DMS153 treated with DMSO at 0.1 percent for 48 hours (cell line): ENCODE results near the gene CDK5R1.

Source experiments
- DNase-seq: peaks from one replicate; lab custom pipeline; 2025; ENCODE audit not compliant: unreplicated experiment; lab: John Stamatoyannopoulos, UW

CDK5R1 gene

GRCh38 chr17:32470405-32471167, 16.2 kb upstream of the CDK5R1 start:
- DNase-seq = no peak

GRCh38 chr17:32471652-32472051, 15.1 kb upstream of the CDK5R1 start:
- no peak for DNase-seq

GRCh38 chr17:32475258-32475657, 11.5 kb upstream of the CDK5R1 start:
- DNase-seq = no peak

- DNase-seq = no peak
Measured at GRCh38 chr17:32477220-32477619, 9.6 kb upstream of the CDK5R1 start.

- no peak for DNase-seq
Measured at GRCh38 chr17:32479074-32479617, 7.6 kb upstream of the CDK5R1 start.

GRCh38 chr17:32481193-32481592, 5.6 kb upstream of the CDK5R1 start:
- DNase-seq = no peak

- no peak for DNase-seq
Measured at GRCh38 chr17:32482568-32483320, 4.0 kb upstream of the CDK5R1 start.

GRCh38 chr17:32483451-32484019, 3.3 kb upstream of the CDK5R1 start:
- no peak for DNase-seq

GRCh38 chr17:32484041-32484461, 2.7 kb upstream of the CDK5R1 start:
- no peak for DNase-seq

- DNase-seq = no peak
Measured at GRCh38 chr17:32484628-32485027, 2.2 kb upstream of the CDK5R1 start.

GRCh38 chr17:32485261-32486110, 1.3 kb upstream of the CDK5R1 start:
- no peak for DNase-seq

- peak; percentile 11 for DNase-seq
Measured at GRCh38 chr17:32486111-32486700, 587 bp upstream of the CDK5R1 start.

GRCh38 chr17:32487473-32488176, 832 bp downstream of the CDK5R1 start:
- no peak for DNase-seq

- no peak for DNase-seq
Measured at GRCh38 chr17:32488177-32488542, 1.4 kb downstream of the CDK5R1 start.

- no peak for DNase-seq
Measured at GRCh38 chr17:32488604-32489180, 1.9 kb downstream of the CDK5R1 start.

- DNase-seq = no peak
Measured at GRCh38 chr17:32489320-32490100, 2.7 kb downstream of the CDK5R1 start.

GRCh38 chr17:32490101-32490482, 3.3 kb downstream of the CDK5R1 start:
- no peak for DNase-seq

- DNase-seq = no peak
Measured at GRCh38 chr17:32491371-32492263, 4.8 kb downstream of the CDK5R1 start.
